GM18505 (cell line): ENCODE measurements around the gene YKT6.
"Not testable (repeated sequence)": the region's sequence is repeated elsewhere in the genome, so short reads cannot be mapped to it uniquely, and the experiment has no call there.

ENCODE experiments used
- ATAC-seq: cut with Tn5 transposase; IDR thresholded peaks from one replicate; pipeline ENCODE4 v1.9.1; 2021; ENCODE audit not compliant: unreplicated experiment
- POLR2A ChIP-seq: IDR thresholded peaks from 4 replicates; pipeline ENCODE4 v1.6.1; 2011; ENCODE audit warnings: borderline replicate concordance; ENCODE audit not compliant: insufficient read depth, insufficient read length; ENCODE audit errors: extremely low read depth

The YKT6 gene

DNA sequence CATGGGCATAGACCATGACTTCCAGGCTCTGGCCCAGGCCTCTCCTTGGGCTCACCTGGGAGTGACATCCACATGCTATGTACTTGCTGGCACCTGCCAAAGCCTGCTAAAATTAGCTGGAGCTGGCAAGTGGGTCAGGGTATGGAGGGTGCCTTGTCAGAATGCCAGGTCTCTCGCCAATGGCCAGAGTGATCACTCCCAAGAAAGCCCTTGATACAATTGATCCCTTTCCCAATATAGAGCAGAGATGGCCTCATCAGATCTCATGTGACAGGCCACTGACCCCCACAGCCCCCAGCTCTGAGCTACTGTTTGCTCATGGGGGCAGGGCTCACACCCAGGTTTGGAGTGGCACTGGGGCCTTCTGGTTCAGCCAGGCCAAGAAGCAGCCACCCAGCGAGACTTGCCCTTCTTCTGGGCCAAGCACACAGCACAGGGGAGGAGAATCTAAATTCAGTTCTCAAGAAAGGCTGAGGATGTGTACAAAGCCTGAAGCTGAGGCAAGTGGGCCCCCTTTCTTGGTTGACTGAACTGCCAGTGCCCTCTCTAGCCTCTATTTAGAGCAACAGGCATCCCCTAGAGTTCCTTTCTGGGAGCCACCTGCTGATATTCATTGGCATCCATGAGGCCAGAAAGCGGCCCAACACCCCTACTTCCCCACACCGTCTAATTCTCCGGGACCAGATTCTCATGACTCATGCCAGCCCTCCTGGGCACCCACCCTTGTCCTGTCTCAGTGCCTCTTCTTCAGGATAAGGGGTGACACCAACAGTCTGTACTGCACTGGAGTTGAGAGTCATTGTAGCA is 40.8 kb upstream of the YKT6 start:
- no peak for TF ChIP-seq POLR2A
- ATAC-seq: no peak

DNA sequence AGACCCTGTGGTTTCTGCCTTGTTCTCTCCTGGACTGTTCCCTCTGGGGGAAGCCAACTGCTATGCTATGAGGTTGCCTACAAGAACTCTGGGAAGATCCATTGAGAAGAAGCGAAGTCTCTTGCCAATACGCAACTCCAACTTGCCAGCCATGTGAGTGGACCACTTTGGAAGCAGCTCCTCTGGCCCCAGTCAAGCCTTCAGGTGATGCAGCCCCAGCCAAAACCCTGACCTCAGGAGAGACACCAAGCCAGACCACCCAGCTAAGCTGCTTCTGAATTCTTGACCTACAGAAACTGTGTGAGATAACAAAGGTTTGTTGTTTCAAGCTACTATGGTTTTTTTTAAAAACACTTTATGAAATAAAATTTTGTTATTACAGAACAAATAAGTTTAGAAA is 39.4 kb upstream of the YKT6 start:
- no peak for TF ChIP-seq POLR2A

DNA sequence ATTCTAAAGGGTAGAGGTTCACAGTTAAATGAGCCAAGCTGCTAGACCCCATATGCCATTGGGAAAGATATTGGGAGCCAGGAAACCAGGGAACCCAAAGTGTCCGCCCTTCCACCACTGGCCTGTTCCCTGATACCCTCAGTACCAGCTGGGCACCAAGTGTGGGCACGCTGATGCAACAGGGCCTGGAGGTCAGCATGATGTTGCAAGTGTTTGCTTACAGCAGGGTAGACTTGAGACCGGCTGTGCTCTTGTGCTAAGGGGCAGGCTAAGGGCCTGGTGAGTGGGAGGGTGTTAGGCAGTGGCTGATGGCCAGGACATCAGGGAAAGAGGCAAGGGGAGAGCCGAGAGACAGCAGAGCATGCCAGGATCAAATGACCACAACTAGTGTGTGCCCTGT is 38.6 kb upstream of the YKT6 start:
- ATAC-seq: no peak
- no peak for TF ChIP-seq POLR2A

More for the DNA sequence above, 39.4 kb upstream of the YKT6 start:
- ATAC-seq: no peak

DNA sequence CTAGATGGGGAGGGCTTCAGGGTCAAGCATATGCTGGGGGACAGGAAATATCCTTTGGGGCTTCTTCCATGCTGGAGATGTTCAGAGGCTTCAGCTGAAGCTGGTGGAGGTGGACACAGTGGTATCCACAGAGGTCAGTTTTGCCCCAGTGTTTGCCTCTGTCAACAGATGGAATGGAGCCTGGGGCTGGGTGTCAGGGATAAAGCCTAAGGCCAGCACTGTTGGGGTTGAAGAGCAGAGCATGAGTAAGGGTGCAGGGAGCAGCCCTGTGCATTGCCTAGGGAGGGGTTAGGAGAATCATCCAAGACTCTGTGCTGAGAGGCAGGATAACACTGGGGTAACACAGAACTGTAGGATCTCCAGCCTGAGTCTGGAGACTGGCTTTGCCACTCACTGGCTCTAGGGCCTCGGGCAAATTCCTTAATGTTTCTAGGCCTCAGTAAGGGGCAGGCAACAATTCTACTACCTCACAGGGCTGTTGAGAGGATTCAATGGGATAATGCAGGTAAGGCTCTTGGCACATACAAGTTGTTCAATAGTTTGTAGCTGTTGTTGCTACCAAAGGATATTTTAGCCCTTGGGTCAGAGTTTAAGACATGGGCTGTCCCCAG is 37.9 kb upstream of the YKT6 start:
- ATAC-seq: no peak
- no peak for TF ChIP-seq POLR2A

DNA sequence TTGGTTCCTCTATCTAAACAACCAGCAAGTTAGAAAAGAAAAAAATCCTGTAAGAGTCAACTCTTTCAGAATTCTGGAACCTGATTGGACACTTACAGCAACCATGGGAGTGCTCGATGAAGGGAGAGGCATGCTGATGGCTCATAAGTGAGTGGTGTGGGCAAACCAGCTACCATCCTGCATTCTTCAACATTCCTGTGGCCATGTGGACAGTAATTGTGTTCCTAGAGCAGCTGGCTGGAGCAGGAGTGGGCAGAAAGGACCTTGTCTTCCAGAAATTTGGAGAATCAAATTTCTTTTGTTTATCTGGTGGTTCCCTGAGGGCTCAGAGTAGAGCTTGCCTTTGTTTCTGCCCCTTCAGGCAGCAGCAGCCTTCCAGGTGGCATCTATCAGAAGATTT is 37.2 kb upstream of the YKT6 start:
- no peak for TF ChIP-seq POLR2A
- ATAC-seq: no peak

DNA sequence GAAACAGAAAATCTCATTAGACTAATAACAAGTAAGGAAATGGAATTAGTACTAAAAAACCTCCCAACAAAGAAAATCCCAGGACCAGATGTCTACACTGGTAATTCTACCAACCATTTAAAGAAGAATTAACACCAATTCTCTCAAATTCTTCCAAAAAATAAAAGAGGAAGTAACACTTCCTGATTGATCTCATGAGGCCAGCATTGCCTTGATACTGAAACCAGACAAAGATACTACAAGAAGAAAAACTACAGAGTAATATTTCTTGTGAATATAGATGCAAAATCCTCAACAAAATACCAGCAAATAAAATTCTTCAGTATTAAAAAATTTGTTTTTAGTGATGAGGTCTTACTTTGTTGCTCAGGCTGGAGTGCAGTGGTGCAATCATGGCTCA is 32.9 kb upstream of the YKT6 start:
- no peak for TF ChIP-seq POLR2A
- peak; percentile 55 for ATAC-seq

DNA sequence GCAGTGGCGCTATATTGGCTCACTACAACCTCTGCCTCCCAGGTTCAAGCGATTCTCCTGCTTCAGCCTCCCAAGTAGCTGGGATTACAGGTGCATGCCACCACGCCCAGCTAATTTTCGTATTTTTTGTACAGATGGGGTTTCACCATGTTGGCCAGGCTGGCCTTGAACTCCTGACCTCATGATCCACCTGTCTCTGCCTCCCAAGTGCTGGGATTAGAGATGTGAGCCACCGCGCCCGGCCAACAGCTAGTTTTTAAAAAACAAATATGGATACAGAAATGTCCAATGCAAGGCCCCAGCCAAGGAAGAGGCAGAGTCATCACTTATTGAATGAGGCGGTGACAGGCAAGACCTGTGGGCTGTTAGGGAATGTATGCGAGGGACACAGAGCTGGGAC is 28.9 kb upstream of the YKT6 start:
- not testable (repeated sequence) for ATAC-seq

DNA sequence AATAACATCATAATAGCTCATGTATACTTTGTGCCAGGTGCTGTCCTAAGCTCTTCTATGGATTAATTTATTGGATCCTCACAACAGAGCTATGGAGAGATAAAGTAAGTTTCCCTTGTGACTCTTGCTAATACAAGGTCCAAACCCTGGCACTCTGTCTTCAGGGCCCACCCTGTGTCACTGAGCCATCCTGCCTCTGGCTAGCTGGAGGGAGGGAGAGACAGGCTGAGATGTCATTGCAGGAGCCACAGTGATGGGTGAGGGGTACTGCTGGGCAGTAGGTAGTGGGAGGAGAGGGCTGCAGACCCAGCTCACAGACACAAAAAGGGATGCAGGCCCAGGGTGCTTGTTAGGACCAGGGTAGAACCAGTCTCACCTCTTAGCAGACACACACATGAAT is 28.4 kb upstream of the YKT6 start:
- no peak for TF ChIP-seq POLR2A
- ATAC-seq: no peak

DNA sequence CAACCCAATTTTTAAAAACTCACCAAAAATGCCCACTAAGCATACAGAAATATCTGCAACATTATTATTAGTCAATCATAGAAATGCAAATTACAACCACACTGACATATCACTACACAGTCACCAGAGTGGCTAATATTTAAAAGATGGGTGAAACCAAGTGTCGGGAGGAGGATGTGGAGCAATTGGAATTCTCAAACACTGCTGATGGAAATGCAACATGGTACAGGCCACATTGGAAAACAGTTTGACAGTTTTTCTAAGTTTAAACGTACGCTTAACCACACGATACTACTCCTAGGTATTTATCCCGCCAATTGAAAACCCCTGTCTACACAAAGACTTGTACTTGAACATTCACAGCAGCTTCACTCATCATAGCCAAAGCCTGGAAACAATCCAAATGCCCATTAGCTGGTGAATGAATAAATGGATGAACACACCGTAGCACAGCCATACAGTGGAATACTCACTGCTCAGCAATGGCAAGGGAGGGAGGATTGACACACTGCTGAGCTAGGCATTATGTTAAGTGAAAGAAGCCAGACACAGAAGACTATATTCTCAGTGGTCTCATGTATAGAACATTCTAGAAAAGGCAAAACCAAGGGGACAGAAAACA is 27.9 kb upstream of the YKT6 start:
- TF ChIP-seq POLR2A: no peak
- no peak for ATAC-seq

DNA sequence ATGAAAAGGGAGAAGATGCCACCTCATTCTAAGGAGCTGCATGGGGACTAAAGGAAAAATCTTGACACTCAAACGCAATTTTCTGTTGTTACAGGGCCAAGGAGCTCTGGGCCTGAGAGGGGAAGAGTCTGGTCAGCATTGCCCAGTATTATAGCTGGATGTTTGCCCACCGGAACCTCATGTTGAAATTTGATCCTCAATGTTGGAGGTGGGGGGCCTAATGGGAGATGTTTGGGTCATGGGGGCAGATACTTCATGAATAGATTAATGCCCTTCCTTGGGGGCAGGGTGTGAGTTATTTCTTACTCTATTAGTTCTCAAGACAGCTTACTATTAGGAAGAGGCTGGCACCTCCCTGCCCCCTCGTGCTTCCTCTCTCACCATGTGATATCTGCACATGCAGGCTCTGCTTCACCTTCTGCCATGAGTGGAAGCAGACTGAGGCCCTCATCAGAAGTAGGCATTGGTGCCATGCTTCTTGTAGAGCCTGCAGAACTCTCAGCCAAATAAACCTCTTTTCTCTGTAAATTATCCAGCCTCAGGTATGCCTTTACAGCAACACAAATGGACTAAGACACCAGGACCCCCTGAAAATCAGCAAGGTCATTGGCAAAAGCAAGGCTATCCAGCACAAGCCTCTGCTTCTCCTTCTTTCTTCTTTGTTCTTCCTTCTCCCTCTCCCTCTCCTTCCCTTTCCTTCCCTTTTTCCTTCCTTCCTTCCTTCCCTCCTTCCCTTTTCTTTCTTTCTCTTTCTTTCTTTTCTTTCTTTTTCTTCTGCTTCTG is 26.7 kb upstream of the YKT6 start:
- no peak for ATAC-seq
- TF ChIP-seq POLR2A: no peak

DNA sequence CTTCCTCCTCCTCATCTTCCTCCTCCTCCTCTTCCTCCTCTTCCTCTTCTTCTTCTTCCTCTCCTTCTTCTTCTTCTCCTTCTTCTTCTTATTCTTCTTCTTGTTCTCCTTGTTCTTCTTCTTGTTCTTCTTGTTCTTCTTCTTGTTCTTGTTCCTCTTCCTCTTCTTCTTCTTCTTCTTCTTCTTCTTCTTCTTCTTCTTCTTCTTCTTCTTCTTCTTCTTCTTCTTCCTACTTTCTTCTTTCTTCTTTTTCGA is 26.2 kb upstream of the YKT6 start:
- not testable (repeated sequence) for ATAC-seq

DNA sequence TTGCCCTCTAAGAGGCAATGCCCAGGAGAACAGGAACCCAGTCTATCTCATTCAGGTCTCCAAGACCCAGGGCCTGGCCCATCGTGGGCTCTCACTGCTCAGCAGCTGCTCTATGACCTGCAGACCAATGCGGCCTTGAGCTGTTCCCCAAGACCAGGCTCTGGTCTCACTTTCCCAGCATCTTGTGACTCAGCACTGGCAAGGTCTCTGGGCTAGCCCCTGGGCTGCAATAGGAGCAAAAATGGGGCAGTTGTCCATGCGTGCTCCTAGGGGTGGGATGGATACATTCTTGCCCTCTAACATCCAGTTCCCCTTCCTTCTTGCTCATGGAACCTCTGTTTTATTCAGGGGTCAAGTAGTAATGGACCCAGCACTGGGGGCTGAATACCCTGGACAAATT is 25.0 kb upstream of the YKT6 start:
- no peak for ATAC-seq
- TF ChIP-seq POLR2A: no peak

DNA sequence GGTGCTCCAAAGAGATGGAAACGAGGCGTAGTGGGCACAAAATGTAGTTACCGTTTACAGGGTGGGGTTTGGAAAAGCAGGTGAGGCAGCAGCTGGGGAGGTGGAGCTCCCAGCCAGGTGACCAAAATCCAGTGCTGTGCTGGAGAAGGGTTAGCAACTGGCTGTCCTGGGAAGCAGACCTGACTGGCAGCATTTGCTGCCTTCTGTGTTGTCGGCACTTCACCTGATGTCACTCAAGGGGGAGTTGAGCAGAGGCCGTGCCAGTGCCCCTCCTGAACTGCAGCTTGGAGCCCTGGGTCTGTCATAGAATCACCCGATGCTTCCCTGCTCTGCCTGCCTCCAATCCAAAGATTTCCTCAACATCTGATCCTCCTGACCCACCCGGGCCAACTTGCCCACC is 24.3 kb upstream of the YKT6 start:
- TF ChIP-seq POLR2A: no peak
- ATAC-seq: no peak
